ENCODE data around the gene OTUB1. TPM values are rescaled to one million over a fixed set of nuclear protein-coding genes. Genes with fewer than 3 reads are reported as not detected.
A peak's percentile ranks its signal among the peaks of the same experiment; 100 is the strongest.

Gene OTUB1
- polyA plus RNA-seq, 1 donor (not counting 4 experiments of a cell fraction or from before 2014, with no cell fraction given): 106 TPM

DNA sequence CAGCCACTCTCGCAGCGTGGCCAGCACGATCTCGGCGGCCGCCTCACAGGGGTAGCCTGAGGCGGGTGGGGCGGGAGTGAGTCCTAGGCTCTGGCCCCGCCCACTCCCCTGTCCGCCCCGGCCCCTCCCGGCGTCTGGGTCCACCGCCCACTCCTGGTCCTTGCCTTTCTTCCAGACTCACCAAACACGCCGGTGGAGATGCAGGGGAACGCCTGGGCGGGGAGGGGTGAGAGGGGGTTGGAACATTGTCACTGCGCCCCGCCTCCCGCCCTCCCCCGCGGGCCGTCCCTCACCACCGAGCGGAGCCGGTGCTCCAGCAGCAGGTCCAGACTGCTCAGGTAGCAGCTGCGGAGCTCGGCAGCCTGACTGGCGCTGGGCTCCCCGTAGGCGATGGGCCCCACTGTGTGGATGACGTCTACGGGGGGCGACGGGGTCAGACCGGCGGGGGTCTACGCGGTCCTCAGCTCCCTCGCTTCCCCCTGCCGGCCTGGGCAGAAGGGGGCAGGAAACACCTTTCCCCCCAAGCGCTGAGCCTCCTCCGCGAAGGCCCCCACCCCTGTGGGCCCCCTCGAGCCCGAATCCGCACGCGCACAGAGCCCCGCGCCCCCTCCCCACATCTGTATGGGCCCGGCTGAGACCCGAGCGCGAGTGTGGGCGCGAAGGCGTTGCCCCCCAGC is 13.2 kb downstream of the OTUB1 start:
- Histone ChIP-seq H3K27ac (ENCODE audit: control insufficient read depth, insufficient read depth, low read length) (no peak overlapping the region), H3K79me2 (ENCODE audit: control insufficient read depth, insufficient read depth, low read length) (no peaks in the 10 kb centered on the region), H4K20me1 (ENCODE audit: control insufficient read depth, extremely low read depth, insufficient read depth, low read length) (peaks cover 6% of the 10 kb centered on the region), H3K9ac (ENCODE audit: control insufficient read depth, extremely low read depth, insufficient read depth, low read length) (no peak overlapping the region), H3K9me1 (ENCODE audit: control insufficient read depth, extremely low read depth, insufficient read depth, low read length) (peaks cover 2% of the 10 kb centered on the region), H3K4me3 (ENCODE audit: control insufficient read depth in 2 of 3, extremely low read depth in 1 of 3, insufficient read depth in 2 of 3, low read depth in 1 of 3, low read length in 3 of 3) (no peak overlapping the region), H2AFZ (ENCODE audit: control insufficient read depth, low read length) (no peak overlapping the region), H3K4me2 (ENCODE audit: control insufficient read depth, extremely low read depth, insufficient read depth, low read depth, low read length) (peak overlapping the region; percentile 51), H3K27me3 (ENCODE audit: control insufficient read depth, extremely low read depth, insufficient read depth, low read length) (no peaks in the 10 kb centered on the region), H3K4me1 (ENCODE audit: control insufficient read depth, extremely low read depth, insufficient read depth, low read length) (peaks cover 10% of the 10 kb centered on the region), H3K9me3 (ENCODE audit: control insufficient read depth, low read depth, low read length) (no peaks in the 10 kb centered on the region), H3K36me3 (ENCODE audit: control insufficient read depth in 2 of 2, extremely low read depth in 1 of 2, insufficient read depth in 2 of 2, low read length in 2 of 2) (peaks cover 12 to 21% of the 10 kb centered on the region in 2 experiments)
- TF ChIP-seq, protein P1, sequence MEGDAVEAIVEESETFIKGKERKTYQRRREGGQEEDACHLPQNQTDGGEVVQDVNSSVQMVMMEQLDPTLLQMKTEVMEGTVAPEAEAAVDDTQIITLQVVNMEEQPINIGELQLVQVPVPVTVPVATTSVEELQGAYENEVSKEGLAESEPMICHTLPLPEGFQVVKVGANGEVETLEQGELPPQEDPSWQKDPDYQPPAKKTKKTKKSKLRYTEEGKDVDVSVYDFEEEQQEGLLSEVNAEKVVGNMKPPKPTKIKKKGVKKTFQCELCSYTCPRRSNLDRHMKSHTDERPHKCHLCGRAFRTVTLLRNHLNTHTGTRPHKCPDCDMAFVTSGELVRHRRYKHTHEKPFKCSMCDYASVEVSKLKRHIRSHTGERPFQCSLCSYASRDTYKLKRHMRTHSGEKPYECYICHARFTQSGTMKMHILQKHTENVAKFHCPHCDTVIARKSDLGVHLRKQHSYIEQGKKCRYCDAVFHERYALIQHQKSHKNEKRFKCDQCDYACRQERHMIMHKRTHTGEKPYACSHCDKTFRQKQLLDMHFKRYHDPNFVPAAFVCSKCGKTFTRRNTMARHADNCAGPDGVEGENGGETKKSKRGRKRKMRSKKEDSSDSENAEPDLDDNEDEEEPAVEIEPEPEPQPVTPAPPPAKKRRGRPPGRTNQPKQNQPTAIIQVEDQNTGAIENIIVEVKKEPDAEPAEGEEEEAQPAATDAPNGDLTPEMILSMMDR (optimal IDR thresholded peaks at IDR 0.05 in 1 of 3, IDR thresholded peaks at IDR 0.05 in 1 of 3, conservative IDR thresholded peaks at IDR 0.05 in 1 of 3; ENCODE audit: extremely low read depth in 1 of 3, insufficient read depth in 2 of 3, low read length in 3 of 3): peak in 1 of 3 experiments; percentile 5
- TF ChIP-seq EZH2 (IDR thresholded peaks at IDR 0.05; ENCODE audit: low read length): no peak
- DNase-seq (ENCODE audit: low read depth, low spot score): peak; percentile 71
- peak; percentile 34 for FAIRE-seq
- dilution Hi-C loops (cut with MboI; ENCODE audit: extremely low pct_ligation_motif_present, low sequenced_read_pairs): loop anchor here (10.0 kb wide), 1 partner anchor 135 kb away; no protein-coding TSS in a partner anchor

- H3K79me2 ChIP-seq (ENCODE audit: control insufficient read depth, insufficient read depth, low read length): no peaks in the 10 kb centered on the region
- FAIRE-seq (no peak), DNase-seq (ENCODE audit: low read depth, low spot score) (no peak)
- dilution Hi-C loops (cut with MboI; ENCODE audit: extremely low pct_ligation_motif_present, low sequenced_read_pairs): loop anchor here (10.0 kb wide), 1 partner anchor 135 kb away; no protein-coding TSS in a partner anchor
- H3K4me3 ChIP-seq (ENCODE audit: control insufficient read depth in 2 of 3, extremely low read depth in 1 of 3, insufficient read depth in 2 of 3, low read depth in 1 of 3, low read length in 3 of 3): peak overlapping the region in 1 of 3 experiments; percentile 12
- peak overlapping the region; percentile 33 for H3K9ac ChIP-seq (ENCODE audit: control insufficient read depth, extremely low read depth, insufficient read depth, low read length)
- peaks cover 10% of the 10 kb centered on the region for H3K4me1 ChIP-seq (ENCODE audit: control insufficient read depth, extremely low read depth, insufficient read depth, low read length)
- H3K9me1 ChIP-seq (ENCODE audit: control insufficient read depth, extremely low read depth, insufficient read depth, low read length): peaks cover 2% of the 10 kb centered on the region
- peaks cover 6% of the 10 kb centered on the region for H4K20me1 ChIP-seq (ENCODE audit: control insufficient read depth, extremely low read depth, insufficient read depth, low read length)
- H3K4me2 ChIP-seq (ENCODE audit: control insufficient read depth, extremely low read depth, insufficient read depth, low read depth, low read length): peak overlapping the region; percentile 58
- TF ChIP-seq EZH2 (IDR thresholded peaks at IDR 0.05; ENCODE audit: low read length): no peak
- TF ChIP-seq, protein P1 (optimal IDR thresholded peaks at IDR 0.05 in 1 of 3, IDR thresholded peaks at IDR 0.05 in 1 of 3, conservative IDR thresholded peaks at IDR 0.05 in 1 of 3; ENCODE audit: extremely low read depth in 1 of 3, insufficient read depth in 2 of 3, low read length in 3 of 3): peak; percentile 12 to 85 (median 67)
- peaks cover 9 to 18% of the 10 kb centered on the region in 2 experiments for H3K36me3 ChIP-seq (ENCODE audit: control insufficient read depth in 2 of 2, extremely low read depth in 1 of 2, insufficient read depth in 2 of 2, low read length in 2 of 2)
- no peak overlapping the region for H3K27ac ChIP-seq (ENCODE audit: control insufficient read depth, insufficient read depth, low read length)
- no peak overlapping the region for H2AFZ ChIP-seq (ENCODE audit: control insufficient read depth, low read length)
- no peaks in the 10 kb centered on the region for H3K9me3 ChIP-seq (ENCODE audit: control insufficient read depth, low read depth, low read length)
- H3K27me3 ChIP-seq (ENCODE audit: control insufficient read depth, extremely low read depth, insufficient read depth, low read length): no peaks in the 10 kb centered on the region
Measured at GRCh38 chr11:64000026-64000739, 13.9 kb downstream of the OTUB1 start.
